WERI-Rb-1 (cell line): ENCODE results near the gene SFXN1.
"Not testable (repeated sequence)": the region's sequence is repeated elsewhere in the genome, so short reads cannot be mapped to it uniquely, and the experiment has no call there.

Source experiments
- DNase-seq: peaks from one replicate; pipeline ENCODE4 v3.0.0-alpha.2; 2020
- H3K27ac ChIP-seq: fragments of 250-450 bp; sonication (Bioruptor Pico); 2 replicates; pipeline ENCODE4 v1.5.1; 2020; ENCODE audit warnings: mild to moderate bottlenecking, moderate library complexity
- H3K27me3 ChIP-seq: fragments of 250-450 bp; sonication (Bioruptor Pico); 2 replicates; pipeline ENCODE4 v1.5.1; 2021; ENCODE audit warnings: mild to moderate bottlenecking, low read depth, moderate library complexity; ENCODE audit not compliant: insufficient read depth, severe bottlenecking
- H3K36me3 ChIP-seq: fragments of 250-450 bp; sonication (Bioruptor Pico); 2 replicates; pipeline ENCODE4 v1.5.1; 2020; ENCODE audit warnings: mild to moderate bottlenecking, moderate library complexity
- H3K4me3 ChIP-seq: 2 replicates; pipeline ENCODE4 v1.5.1; 2011; ENCODE audit warnings: low read depth, mild to moderate bottlenecking, control low read depth, low read length
- H3K9me3 ChIP-seq: fragments of 250-450 bp; sonication (Bioruptor Pico); 2 replicates; pipeline ENCODE4 v1.5.1; 2021; ENCODE audit warnings: mild to moderate bottlenecking, moderate library complexity; ENCODE audit not compliant: severe bottlenecking
- TF ChIP-seq, protein P1 (sequence below): IDR thresholded peaks from 2 replicates; pipeline ENCODE4 v1.5.1; 2011; ENCODE audit warnings: low read depth, mild to moderate bottlenecking, control low read depth, inconsistent platforms, low read length

The SFXN1 gene

DNA sequence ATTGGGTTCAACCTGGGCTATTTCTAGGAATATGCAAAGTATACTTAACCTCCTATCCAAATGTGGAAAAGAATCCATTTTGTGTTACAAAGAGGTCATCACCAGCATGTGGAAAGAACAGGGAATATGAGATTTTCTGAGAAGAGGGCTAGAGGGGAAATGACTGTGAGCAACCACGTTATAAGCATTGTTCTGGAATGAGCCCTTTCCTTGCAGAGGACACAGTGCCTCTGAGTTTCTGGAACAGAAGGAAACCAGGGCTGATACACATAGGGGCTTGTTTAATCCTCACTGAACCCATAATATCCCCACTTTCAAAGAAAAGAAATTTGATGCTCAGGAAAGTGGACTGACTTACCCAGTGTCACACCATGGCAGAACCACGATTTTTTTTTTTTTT is 53.0 kb downstream of the SFXN1 start:
- peak overlapping the region; percentile 54 for H3K27ac ChIP-seq
- TF ChIP-seq, protein P1, sequence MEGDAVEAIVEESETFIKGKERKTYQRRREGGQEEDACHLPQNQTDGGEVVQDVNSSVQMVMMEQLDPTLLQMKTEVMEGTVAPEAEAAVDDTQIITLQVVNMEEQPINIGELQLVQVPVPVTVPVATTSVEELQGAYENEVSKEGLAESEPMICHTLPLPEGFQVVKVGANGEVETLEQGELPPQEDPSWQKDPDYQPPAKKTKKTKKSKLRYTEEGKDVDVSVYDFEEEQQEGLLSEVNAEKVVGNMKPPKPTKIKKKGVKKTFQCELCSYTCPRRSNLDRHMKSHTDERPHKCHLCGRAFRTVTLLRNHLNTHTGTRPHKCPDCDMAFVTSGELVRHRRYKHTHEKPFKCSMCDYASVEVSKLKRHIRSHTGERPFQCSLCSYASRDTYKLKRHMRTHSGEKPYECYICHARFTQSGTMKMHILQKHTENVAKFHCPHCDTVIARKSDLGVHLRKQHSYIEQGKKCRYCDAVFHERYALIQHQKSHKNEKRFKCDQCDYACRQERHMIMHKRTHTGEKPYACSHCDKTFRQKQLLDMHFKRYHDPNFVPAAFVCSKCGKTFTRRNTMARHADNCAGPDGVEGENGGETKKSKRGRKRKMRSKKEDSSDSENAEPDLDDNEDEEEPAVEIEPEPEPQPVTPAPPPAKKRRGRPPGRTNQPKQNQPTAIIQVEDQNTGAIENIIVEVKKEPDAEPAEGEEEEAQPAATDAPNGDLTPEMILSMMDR, result no peak

DNA sequence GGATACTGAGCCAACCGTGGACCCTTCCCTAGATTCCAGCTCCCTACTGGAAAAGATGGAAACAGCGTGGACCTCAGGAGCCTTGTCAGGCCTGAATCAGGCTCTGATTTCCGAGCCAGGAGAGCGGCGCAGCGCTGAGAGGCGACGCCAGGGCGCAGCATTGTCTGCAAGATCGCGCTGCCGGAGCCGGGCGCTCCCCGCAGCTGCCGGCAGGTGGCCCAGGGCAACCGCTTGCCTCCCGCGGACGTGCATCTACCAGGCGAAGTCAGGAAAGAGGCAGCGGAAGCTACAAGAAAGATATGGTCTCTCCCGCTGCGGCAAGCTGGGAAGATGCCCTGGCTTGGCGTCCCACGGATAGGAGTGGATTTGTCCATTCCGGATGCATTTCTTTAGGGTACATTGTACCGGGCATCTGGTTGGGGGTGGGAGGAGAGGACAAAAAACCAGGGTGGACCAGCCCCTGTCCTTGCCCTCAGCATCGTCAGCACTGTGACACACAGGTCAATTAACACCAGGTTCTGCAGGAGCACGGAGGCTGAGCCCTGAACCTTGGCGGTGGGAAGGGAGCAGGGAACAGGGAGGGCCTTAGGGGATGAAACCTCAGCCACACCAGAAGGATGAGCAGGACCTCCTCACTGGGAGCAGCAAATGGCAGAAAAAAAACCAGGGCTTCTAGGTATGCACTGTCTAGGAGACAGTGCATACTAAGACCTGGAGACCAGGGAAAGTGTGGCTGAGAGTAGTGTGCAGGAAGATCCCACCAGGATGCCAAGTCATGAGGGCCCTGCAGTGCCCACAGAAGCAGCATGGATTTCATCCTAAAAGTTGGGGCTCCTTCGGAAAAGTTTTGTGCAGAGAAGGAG is 55.9 kb downstream of the SFXN1 start:
- no peaks in the 10 kb centered on the region for H3K9me3 ChIP-seq
- H3K27ac ChIP-seq, result no peak overlapping the region
- peak overlapping the region; percentile 26 for H3K4me3 ChIP-seq
- TF ChIP-seq, protein P1, result peak; percentile 100
- DNase-seq, result peak; percentile 85
- peaks cover 8% of the 10 kb centered on the region for H3K36me3 ChIP-seq
- no peaks in the 10 kb centered on the region for H3K27me3 ChIP-seq

More for the DNA sequence above, 53.0 kb downstream of the SFXN1 start:
- DNase-seq, result no peak
- Histone ChIP-seq H3K4me3 (no peak overlapping the region), H3K27me3 (no peaks in the 10 kb centered on the region), H3K9me3 (no peaks in the 10 kb centered on the region), H3K36me3 (peaks cover 32% of the 10 kb centered on the region)

DNA sequence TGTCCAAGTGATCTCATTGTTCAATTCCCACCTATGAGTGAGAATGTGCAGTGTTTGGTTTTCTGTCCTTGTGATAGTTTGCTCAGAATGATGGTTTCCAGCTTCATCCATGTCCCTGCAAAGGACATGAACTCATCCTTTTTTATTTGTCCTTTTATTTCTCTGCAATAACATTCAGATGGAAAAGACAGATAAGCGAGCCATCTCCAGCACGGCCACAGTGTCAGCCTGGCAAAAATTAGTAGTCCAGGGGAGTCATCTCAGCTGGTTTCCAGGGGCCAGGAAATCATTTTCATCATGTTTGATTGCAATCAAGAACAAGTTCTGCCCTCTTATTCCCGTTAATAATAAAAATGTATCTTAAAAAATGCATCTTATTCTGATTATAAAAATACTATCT is 57.0 kb downstream of the SFXN1 start:
- not testable (repeated sequence) for H3K27me3 ChIP-seq, DNase-seq, H3K36me3 ChIP-seq, H3K9me3 ChIP-seq, H3K4me3 ChIP-seq, H3K27ac ChIP-seq

DNA sequence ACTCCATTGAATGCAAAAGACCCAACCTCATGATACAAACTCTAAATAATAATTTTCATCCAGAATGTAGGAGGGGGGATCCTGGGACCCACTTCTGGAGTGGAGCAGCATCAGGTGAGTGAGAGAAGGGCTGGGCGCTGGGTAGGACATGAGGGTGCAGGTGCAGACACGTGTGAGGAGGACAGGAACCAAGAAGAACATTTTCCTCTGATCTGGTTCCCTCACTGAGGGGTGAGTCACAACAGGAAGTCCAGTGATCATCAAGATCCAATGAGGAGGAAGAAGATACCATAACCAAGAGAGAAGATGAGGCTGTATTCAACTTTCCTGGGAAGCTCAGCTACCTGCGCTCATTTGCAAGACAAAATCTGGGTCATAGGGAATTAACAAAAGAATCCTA is 57.4 kb downstream of the SFXN1 start:
- H3K4me3 ChIP-seq, result no peak overlapping the region
- no peaks in the 10 kb centered on the region for H3K27me3 ChIP-seq
- DNase-seq, result no peak
- TF ChIP-seq, protein P1, result no peak
- H3K36me3 ChIP-seq, result peaks cover 3% of the 10 kb centered on the region; the same call in 1 of the 2 replicates
- H3K9me3 ChIP-seq, result no peaks in the 10 kb centered on the region
- H3K27ac ChIP-seq, result no peak overlapping the region

DNA sequence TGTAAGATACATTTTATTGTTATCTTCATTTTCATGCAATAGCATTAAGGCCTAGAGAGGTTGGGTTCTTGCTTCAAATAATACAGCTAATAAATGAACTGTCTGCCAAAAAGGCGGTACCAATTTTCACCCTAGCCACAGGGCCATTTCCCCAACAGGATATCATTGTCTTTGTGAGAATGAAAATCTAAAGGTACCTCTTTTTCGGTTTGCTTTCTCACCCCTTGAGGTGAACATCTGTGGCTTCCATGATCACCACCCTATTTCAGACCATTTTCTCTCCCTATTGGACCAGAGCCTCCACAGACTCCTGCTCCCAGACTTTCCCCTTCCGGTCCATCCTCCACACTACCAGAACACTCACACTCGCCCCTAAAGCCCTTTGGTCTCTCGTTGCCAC is 60.2 kb downstream of the SFXN1 start:
- Histone ChIP-seq H3K27me3 (no peaks in the 10 kb centered on the region), H3K36me3 (no peaks in the 10 kb centered on the region), H3K27ac (no peak overlapping the region), H3K4me3 (no peak overlapping the region), H3K9me3 (no peaks in the 10 kb centered on the region)
- DNase-seq, result no peak
- TF ChIP-seq, protein P1, result no peak

DNA sequence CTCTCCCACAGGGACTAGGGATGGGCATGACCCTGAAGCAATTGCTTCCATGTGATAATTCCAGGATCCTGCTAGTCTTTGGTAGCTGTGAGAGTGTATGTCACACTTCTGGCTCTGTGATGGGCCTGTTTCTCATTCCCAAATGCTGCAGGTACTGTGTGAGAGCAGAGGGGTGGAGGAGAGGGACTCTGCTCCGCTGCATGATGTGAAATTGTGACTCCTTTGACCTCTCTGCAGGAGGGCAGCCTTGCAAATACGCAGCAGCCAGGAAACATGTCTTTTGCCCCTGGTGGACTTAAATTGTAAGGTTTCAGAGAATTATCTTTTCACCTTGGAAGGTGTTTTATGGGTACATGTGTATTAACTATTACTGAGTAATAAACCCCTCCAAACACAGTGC is 61.6 kb downstream of the SFXN1 start:
- no peaks in the 10 kb centered on the region for H3K9me3 ChIP-seq
- no peaks in the 10 kb centered on the region for H3K36me3 ChIP-seq
- no peak overlapping the region for H3K4me3 ChIP-seq
- H3K27me3 ChIP-seq, result no peaks in the 10 kb centered on the region
- TF ChIP-seq, protein P1, result no peak
- no peak overlapping the region for H3K27ac ChIP-seq
- DNase-seq, result no peak
